Spleen (tissue), 11 donors: ENCODE data around the gene KDM5B. TPM values are rescaled to one million over a fixed set of nuclear protein-coding genes. Genes with fewer than 3 reads are reported as not detected.
"Not testable (repeated sequence)": the region's sequence is repeated elsewhere in the genome, so short reads cannot be mapped to it uniquely, and the experiment has no call there.

ENCODE experiments used
- DNase-seq: peaks from one replicate; pipeline ENCODE4 v3.0.0-alpha.2; 2020
- H3K27ac ChIP-seq, 8 donors: fragments of 200-600 bp; sonication (generic) in 7 of 8; 1 replicate in 4 of 8; 2 replicates in 4 of 8; pipeline versions ENCODE4 v1.5.0 to v1.8.0; 2016 to 2021; ENCODE audit warnings: inconsistent platforms in 4 of 8, mild to moderate bottlenecking in 4 of 8, moderate library complexity in 1 of 8
- H3K27me3 ChIP-seq, 7 donors: fragments of 200-600 bp; sonication (generic) in 6 of 7; replicated peaks in 1 of 7; 1 replicate in 4 of 7; 2 replicates in 3 of 7; pipeline versions ENCODE4 v1.5.0 to v1.8.0; 2016 to 2021; ENCODE audit warnings: inconsistent platforms in 3 of 7, mild to moderate bottlenecking in 1 of 7
- H3K36me3 ChIP-seq, 6 donors: fragments of 200-600 bp; sonication (generic) in 5 of 6; 1 replicate in 4 of 6; 2 replicates in 2 of 6; pipeline versions ENCODE4 v1.5.0 to v1.8.0; 2016 to 2021; ENCODE audit warnings: inconsistent platforms in 2 of 6
- H3K4me1 ChIP-seq, 6 donors: fragments of 200-600 bp; sonication (generic) in 5 of 6; 1 replicate in 3 of 6; 2 replicates in 3 of 6; pipeline versions ENCODE4 v1.5.0 to v1.8.0; 2016 to 2021; ENCODE audit warnings: inconsistent platforms in 3 of 6
- H3K4me3 ChIP-seq, 8 donors: fragments of 200-600 bp; sonication (generic) in 7 of 8; 1 replicate in 4 of 8; 2 replicates in 4 of 8; pipeline versions ENCODE4 v1.5.0 to v1.8.0; 2016 to 2021; ENCODE audit warnings: inconsistent platforms in 4 of 8, mild to moderate bottlenecking in 4 of 8, moderate library complexity in 2 of 8
- H3K9me3 ChIP-seq, 8 donors: fragments of 200-600 bp; sonication (generic) in 7 of 8; 1 replicate in 4 of 8; 2 replicates in 4 of 8; pipeline versions ENCODE4 v1.5.0 to v1.8.0; 2016 to 2021; ENCODE audit warnings: inconsistent platforms in 4 of 8
- POLR2A ChIP-seq, 3 donors: fragments of 450-650 bp; IDR thresholded peaks; one replicate each; pipeline ENCODE4 v1.5.1; 2017; ENCODE audit warnings: antibody characterized with exemption in 3 of 3, mild to moderate bottlenecking in 1 of 3
- POLR2AphosphoS5 ChIP-seq, 3 donors: sonication (generic); formaldehyde crosslinking; IDR thresholded peaks; one replicate each; pipeline ENCODE4 v1.5.1; 2017; ENCODE audit warnings: antibody characterized with exemption in 3 of 3
- WGBS, 5 donors: extraction: QIAGEN DNeasy Blood & Tissue Kit in 3 of 5; methylation state at CpG; one replicate each; pipeline versions ENCODE4 v1.1.5 to v1.1.7; 2013 to 2018; 5-methylcytosine and 5-hydroxymethylcytosine counted together
- intact Hi-C: fragments of 100-400 bp; cut with DNase I; formaldehyde crosslinking; loops from one replicate; pipeline ENCODE4 v1.15.0; 2023; ENCODE audit warnings: low total_unique reads
- polyA plus RNA-seq, 3 donors: library from polyadenylated mRNA; stranded (reverse); fragments of 200-250 nt; gene quantifications; one replicate each; pipeline ENCODE4 v1.2.1, GENCODE V29; 2013
- total RNA-seq, 7 donors: library from RNA; depleted of rRNA in 3 of 7; stranded (reverse); fragments of >200 nt in 3 of 7; fragmentation: NEBNext Ultra II Directional in 4 of 7; extraction: Animal tissue kit (Norgen Biotek cat#: 25700) in 4 of 7; gene quantifications; one replicate each; pipeline versions ENCODE4 v1.1.0 to v1.2.1, GENCODE V29; 2016 to 2021
- TF ChIP-seq, protein P1 (sequence below), 11 experiments: fragments of 200-600 bp in 7 of 11; fragments of 450-650 bp in 4 of 11; sonication (generic) in 4 of 11; IDR thresholded peaks in 8 of 11; conservative IDR thresholded peaks in 3 of 11; 1 replicate in 7 of 11; 2 replicates in 4 of 11; pipeline versions ENCODE4 v1.4.0 to v1.8.0; 2016 to 2021; ENCODE audit warnings: antibody characterized with exemption in 11 of 11, inconsistent platforms in 4 of 11, mild to moderate bottlenecking in 1 of 11
- donor health status: healthy with polysubstance abuse.
- donor health status: DM: no; HTN: no; CAD: no; lungs with moderate emphysema.
- donor health status: DM: no; HTN: no; CAD: no.
- donor health status: Bipolar disorder and iron deficiency.
- donor health status: healthy.
- donor health status: DM: no; HTN: no; CAD: no.
- donor health status: DM: yes; HTN: yes; CAD: no.

KDM5B gene
- total and polyA plus RNA-seq, 10 donors, result 7.7 to 71.9 (median 52.3) TPM

DNA sequence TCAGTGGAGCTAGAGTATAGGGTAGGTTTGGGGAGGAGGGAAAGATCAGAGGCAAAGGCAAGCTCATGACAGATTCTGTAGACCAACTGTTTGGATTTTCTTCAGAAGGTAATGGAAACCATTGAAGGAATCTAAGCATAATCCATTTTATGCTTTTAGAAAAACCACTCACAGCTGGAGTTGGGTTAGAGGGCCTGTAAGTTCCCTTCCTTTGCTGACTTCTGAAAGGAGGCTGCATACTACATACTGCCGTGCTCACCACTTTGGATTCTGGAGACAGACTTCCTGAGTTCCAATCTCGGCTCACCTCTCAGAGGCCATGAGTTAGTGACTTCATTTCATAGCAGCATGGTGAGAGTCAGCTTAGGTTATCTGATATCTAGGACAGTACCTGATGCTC is 91.6 kb downstream of the KDM5B start:
- WGBS, 5 donors, result 76 to 85% (median 78%) methylated on average over 2 of the region's 2 CpGs
- TF ChIP-seq POLR2A (IDR thresholded peaks at IDR 0.05) (no peak), POLR2AphosphoS5 (IDR thresholded peaks at IDR 0.05) (no peak)
- TF ChIP-seq, protein P1, sequence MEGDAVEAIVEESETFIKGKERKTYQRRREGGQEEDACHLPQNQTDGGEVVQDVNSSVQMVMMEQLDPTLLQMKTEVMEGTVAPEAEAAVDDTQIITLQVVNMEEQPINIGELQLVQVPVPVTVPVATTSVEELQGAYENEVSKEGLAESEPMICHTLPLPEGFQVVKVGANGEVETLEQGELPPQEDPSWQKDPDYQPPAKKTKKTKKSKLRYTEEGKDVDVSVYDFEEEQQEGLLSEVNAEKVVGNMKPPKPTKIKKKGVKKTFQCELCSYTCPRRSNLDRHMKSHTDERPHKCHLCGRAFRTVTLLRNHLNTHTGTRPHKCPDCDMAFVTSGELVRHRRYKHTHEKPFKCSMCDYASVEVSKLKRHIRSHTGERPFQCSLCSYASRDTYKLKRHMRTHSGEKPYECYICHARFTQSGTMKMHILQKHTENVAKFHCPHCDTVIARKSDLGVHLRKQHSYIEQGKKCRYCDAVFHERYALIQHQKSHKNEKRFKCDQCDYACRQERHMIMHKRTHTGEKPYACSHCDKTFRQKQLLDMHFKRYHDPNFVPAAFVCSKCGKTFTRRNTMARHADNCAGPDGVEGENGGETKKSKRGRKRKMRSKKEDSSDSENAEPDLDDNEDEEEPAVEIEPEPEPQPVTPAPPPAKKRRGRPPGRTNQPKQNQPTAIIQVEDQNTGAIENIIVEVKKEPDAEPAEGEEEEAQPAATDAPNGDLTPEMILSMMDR (IDR thresholded peaks at IDR 0.05 in 8 of 11, conservative IDR thresholded peaks at IDR 0.05 in 3 of 11), result no peak
- intact Hi-C loops, result loop anchor here (10.0 kb wide), 1 partner anchor 532 kb away; no protein-coding TSS in a partner anchor

DNA sequence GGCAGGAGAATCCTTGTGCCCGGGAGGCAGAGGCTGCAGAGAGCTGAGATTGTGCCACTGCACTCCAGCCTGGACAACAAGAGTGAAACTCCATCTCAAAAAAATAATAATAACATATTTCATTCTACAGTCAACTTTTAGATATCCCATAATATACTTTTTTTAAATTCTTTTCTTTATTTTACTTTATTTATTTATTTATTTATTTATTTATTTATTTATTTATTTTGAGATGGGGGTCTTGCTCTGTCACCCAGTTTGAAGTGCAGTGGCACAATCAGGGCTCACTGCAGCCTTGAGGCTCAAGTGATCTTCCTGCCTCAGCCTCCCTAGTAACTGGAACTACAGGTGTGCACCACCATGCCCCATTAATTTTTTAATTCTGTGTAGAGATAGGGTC is 94.0 kb downstream of the KDM5B start:
- H3K36me3 ChIP-seq, H3K27ac ChIP-seq, DNase-seq, H3K4me3 ChIP-seq, H3K9me3 ChIP-seq: not testable (repeated sequence)
- intact Hi-C loops, result loop anchor here (10.0 kb wide), 1 partner anchor 529 kb away; no protein-coding TSS in a partner anchor
- Histone ChIP-seq H3K4me1 (peaks cover 5 to 17% (median 13%) of the 10 kb centered on the region in 6 donors), H3K27me3 (peaks cover 6 to 80% (median 26%) of the 10 kb centered on the region in 7 donors)
- WGBS, 5 donors, result 86 to 100% (median 97%) methylated on average over 1 of the region's 1 CpG

More for the DNA sequence above, 91.6 kb downstream of the KDM5B start:
- no peak for DNase-seq
- Histone ChIP-seq H3K36me3 (no peaks in the 10 kb centered on the region), H3K9me3 (no peaks in the 10 kb centered on the region), H3K27ac (no peak overlapping the region), H3K4me3 (no peak overlapping the region), H3K27me3 (peaks cover 0 to 59% (median 2%) of the 10 kb centered on the region in 7 donors), H3K4me1 (peaks cover 0 to 9% (median 2%) of the 10 kb centered on the region in 6 donors)

DNA sequence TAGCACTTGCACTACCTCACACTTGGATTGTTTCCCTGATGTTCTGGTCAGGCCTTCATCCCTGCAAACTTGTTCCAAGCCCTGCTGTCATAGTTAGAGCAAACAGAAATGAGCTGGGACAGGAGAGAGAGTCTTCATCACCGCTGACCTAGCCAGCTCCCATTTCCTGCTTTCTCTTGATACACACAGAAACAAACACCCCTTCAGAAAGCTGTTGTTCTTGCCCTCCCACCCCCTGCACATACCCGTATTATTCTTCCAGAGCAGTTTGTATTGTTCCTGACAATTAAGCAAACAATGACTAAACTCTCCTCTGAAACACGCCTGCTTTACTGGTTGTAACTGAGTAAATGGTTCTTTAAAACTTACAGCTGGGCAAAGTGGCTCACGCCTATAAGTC is 95.1 kb downstream of the KDM5B start:
- DNase-seq, result no peak
- Histone ChIP-seq H3K27me3 (peaks cover 6 to 84% (median 37%) of the 10 kb centered on the region in 7 donors), H3K4me3 (no peak overlapping the region), H3K36me3 (no peaks in the 10 kb centered on the region), H3K27ac (no peak overlapping the region), H3K4me1 (peaks cover 5 to 17% (median 13%) of the 10 kb centered on the region in 6 donors), H3K9me3 (no peaks in the 10 kb centered on the region)
- TF ChIP-seq, protein P1 (IDR thresholded peaks at IDR 0.05 in 8 of 11, conservative IDR thresholded peaks at IDR 0.05 in 3 of 11), result no peak
- TF ChIP-seq POLR2AphosphoS5 (IDR thresholded peaks at IDR 0.05), result no peak
- TF ChIP-seq POLR2A (IDR thresholded peaks at IDR 0.05), result no peak
- intact Hi-C loops, result loop anchor here (10.0 kb wide), 1 partner anchor 528 kb away; no protein-coding TSS in a partner anchor
- 57 to 72% (median 66%) methylated on average over 4 of the region's 4 CpGs for WGBS, 5 donors

DNA sequence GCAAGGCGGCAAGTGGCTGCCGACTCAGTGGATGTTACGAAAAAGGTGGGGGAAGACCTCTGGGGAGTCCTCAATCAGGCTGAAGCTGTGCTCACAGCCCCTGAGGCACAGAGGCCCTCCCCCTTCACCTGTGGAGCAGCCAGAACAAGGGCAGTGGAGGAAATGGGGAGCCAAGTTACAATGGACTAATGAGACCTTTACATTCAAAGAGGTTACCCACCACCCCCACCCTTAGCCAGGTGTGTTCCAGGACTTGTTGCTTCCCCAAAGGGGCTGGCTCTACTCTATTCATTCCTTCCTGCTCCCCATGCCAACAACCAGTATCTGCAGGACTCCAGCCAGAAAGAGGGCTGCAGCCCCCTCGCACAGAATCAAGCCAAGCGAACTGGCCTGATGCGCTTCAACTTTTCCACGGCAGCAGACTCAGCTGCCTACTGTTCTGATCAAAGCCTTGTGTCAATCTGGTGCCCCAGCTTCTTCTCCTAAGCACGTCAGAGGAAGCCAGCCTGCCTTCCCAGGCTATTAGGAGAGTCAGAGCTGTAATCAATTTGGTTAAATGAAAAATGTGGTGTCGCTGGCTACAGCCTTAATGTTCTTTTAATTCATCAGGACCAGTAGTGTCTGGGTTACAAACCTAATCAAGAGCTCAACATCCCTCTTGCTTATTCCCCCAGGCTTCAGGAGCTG is 96.1 kb downstream of the KDM5B start:
- H3K4me3 ChIP-seq, result no peak overlapping the region
- no peak for DNase-seq
- 74 to 84% (median 79%) methylated on average over 9 of the region's 9 CpGs for WGBS, 5 donors
- no peaks in the 10 kb centered on the region for H3K36me3 ChIP-seq
- no peaks in the 10 kb centered on the region for H3K9me3 ChIP-seq
- no peak for TF ChIP-seq POLR2A (IDR thresholded peaks at IDR 0.05)
- H3K27ac ChIP-seq, result no peak overlapping the region
- intact Hi-C loops, result loop anchor here (10.0 kb wide), 1 partner anchor 527 kb away; no protein-coding TSS in a partner anchor
- H3K27me3 ChIP-seq, result peaks cover 6 to 84% (median 44%) of the 10 kb centered on the region in 7 donors
- H3K4me1 ChIP-seq, result peaks cover 5 to 17% (median 13%) of the 10 kb centered on the region in 6 donors
